HG03159 (cell line): ENCODE results near the gene TUBGCP6.
"Not testable (repeated sequence)": the region's sequence is repeated elsewhere in the genome, so short reads cannot be mapped to it uniquely, and the experiment has no call there.

Experiments used
- ATAC-seq: cut with Tn5 transposase; IDR thresholded peaks from one replicate; pipeline ENCODE4 v1.9.1; 2021; ENCODE audit warnings: mild to moderate bottlenecking, moderate library complexity; ENCODE audit not compliant: unreplicated experiment

The TUBGCP6 gene

GRCh38 chr22:50171965-50172421, 72.8 kb downstream of the TUBGCP6 start:
- ATAC-seq, result no peak

GRCh38 chr22:50171319-50171964, 73.4 kb downstream of the TUBGCP6 start:
- ATAC-seq, result no peak

- ATAC-seq, result no peak
These were observed 74.1 kb downstream of the TUBGCP6 start, which contains the start of gene PANX2 for GRCh38 chr22:50170453-50171318. Gene PANX2, plus strand, starts transcription at chr22:50170731. Its CDS starts 0 bp downstream, at chr22:50170731.

GRCh38 chr22:50169774-50170341, 75.0 kb downstream of the TUBGCP6 start:
- ATAC-seq, result no peak

GRCh38 chr22:50169181-50169759, 75.6 kb downstream of the TUBGCP6 start:
- ATAC-seq, result no peak

- ATAC-seq, result not testable (repeated sequence)
These were observed 76.2 kb downstream of the TUBGCP6 start for GRCh38 chr22:50168490-50169180.

GRCh38 chr22:50167689-50168489, 76.9 kb downstream of the TUBGCP6 start:
- no peak for ATAC-seq
